ENCODE data around the gene SARDH.

Gene SARDH, protein sequence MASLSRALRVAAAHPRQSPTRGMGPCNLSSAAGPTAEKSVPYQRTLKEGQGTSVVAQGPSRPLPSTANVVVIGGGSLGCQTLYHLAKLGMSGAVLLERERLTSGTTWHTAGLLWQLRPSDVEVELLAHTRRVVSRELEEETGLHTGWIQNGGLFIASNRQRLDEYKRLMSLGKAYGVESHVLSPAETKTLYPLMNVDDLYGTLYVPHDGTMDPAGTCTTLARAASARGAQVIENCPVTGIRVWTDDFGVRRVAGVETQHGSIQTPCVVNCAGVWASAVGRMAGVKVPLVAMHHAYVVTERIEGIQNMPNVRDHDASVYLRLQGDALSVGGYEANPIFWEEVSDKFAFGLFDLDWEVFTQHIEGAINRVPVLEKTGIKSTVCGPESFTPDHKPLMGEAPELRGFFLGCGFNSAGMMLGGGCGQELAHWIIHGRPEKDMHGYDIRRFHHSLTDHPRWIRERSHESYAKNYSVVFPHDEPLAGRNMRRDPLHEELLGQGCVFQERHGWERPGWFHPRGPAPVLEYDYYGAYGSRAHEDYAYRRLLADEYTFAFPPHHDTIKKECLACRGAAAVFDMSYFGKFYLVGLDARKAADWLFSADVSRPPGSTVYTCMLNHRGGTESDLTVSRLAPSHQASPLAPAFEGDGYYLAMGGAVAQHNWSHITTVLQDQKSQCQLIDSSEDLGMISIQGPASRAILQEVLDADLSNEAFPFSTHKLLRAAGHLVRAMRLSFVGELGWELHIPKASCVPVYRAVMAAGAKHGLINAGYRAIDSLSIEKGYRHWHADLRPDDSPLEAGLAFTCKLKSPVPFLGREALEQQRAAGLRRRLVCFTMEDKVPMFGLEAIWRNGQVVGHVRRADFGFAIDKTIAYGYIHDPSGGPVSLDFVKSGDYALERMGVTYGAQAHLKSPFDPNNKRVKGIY

GRCh38 chr9:133737774-133738639 lies at the start of gene SARDH:
SARDH (minus strand) TSS chr9:133738352; CDS start chr9:133734173, 4,179 bp downstream.
- DNase-seq (ENCODE audit: low read depth): peak; percentile 74

DNA sequence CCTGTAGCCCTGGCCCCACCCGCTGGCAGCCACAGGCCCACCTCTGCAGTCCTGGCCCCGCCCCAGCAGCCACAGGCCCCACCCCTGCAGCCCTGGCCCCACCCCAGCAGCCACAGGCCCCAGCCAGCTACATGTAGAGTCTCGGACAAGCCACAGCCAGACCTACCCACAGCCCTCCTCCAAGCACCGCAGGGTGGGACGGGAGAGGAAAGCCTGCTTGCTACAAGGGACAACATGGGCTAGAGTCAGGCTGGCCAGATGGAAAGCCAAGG lies 49.5 kb upstream of the SARDH start:
- DNase-seq (ENCODE audit: low read depth): peak; percentile 38

- no peak for DNase-seq (ENCODE audit: low read depth)
Measured at GRCh38 chr9:133786907-133787753, 49.0 kb upstream of the SARDH start.

GRCh38 chr9:133786371-133786753 lies 48.2 kb upstream of the SARDH start:
- no peak for DNase-seq (ENCODE audit: low read depth)

- DNase-seq (ENCODE audit: low read depth): no peak
Measured at GRCh38 chr9:133785753-133786370, 47.7 kb upstream of the SARDH start.

- DNase-seq (ENCODE audit: low read depth): no peak
Measured at GRCh38 chr9:133784731-133785561, 46.8 kb upstream of the SARDH start.

- no peak for DNase-seq (ENCODE audit: low read depth)
Measured at GRCh38 chr9:133783331-133783731, 45.2 kb upstream of the SARDH start.

- DNase-seq (ENCODE audit: low read depth): peak; percentile 39
Measured at GRCh38 chr9:133782157-133783130, 44.3 kb upstream of the SARDH start.

- DNase-seq (ENCODE audit: low read depth): no peak
Measured at GRCh38 chr9:133781828-133782135, 43.6 kb upstream of the SARDH start.

DNA sequence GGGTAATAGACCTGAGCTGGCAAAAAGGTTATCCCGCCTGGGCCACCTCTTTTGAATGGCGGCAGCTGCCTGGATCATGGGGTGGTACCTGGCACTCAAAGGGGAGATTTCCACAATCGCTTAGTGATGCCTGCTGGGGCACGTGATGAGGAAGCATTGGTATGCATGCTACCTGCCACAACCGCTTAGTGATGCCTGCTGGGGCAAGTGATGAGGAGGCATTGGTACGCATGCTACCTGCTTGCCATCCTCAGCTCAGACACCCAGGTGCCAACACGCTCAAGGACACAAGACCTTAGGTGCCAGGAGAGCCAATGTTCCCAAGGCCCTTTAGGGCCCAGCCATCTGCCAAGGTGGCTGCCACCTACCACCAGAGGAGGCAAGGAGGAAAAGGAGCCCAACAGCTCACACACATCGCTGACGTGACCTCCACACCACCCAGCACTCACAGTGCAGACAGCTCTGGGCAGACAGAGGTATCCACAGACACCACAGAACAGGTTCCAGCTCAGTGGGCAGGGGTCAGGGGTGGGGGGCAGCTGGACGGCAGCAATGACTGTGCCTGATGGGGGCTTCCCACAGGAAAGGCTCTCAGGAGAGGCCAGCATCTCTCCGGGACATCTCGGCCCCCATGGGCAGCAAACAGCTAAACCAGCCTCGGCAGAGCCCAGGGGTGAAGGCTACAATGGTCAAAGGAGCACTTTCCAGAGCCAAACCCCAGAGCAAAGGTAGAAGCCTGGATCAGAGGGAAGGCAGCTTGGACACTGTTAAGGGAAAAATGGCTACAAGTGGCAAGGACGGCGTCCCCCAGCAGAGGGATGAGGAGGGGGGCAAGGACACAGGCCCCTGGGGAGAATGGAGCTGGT lies 43.0 kb upstream of the SARDH start:
- DNase-seq (ENCODE audit: low read depth): no peak

DNA sequence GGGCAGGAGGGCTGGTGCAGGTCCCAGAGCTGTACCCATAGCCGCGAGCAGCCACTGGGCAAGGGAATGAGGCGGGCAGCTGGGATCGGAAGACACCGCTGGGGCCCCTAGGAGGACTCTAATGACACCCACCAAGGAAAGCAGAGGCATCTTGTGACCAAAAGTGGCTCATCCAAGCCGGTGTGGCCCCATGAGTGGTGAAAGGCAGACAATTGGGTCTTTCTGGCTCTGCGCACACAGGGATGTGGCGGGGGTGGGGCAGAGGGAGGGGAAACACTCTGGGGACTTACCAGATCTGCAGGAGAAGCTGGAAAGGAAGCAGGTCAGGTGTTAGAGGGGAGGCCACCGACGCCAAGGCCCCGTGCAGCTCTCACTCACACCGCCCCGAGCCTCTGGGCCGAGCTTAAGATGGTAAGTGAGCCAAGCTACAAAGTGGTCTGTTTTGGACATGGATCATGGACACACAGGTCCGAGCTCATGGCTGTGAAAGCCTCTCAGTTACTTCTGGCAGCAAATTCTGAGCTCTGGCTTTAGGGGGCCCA lies 42.3 kb upstream of the SARDH start:
- no peak for DNase-seq (ENCODE audit: low read depth)

DNA sequence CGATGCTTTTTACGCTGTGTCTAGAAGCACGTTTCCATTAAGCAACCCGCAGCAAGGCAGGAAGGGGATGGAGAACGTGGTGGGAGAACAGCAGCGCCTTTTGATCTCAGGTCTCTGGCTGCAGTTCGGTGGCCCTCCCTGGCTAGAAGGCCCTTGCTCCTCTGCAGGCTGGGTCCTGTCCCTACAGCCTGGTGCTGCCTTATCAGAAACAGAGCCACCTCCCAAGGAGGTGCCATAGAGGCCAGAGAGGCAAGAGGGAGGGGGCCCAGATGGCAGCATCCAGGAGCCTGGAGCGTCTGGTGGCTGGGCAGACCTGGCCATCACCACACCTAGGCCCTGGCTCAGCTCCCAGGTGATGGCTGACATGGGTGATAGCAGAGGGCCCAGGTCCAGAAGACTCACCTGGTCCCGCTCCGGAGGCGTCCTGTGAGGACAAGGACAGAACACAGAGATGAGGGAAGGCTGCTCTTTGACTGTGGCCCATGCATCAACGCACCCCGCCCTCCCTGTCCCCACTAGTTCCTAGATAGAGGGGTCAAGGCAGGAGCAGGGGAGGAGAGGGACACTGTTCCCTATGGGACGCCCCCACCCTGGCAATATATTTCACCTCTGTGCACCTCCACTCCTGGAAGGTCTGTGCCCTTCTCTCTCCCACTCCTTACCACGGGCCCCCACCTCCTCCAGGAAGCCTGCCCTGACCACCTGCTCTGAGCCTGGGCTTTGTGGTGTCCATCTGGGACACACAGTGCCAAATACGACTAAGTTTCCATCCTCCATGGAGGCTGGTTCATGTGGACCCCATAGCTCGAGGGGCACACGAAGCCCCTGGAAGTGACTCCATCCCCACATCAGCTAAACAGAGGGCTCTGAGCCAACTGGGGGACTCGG lies 41.6 kb upstream of the SARDH start:
- DNase-seq (ENCODE audit: low read depth): no peak

- no peak for DNase-seq (ENCODE audit: low read depth)
Measured at GRCh38 chr9:133779081-133779480, 40.9 kb upstream of the SARDH start.

DNA sequence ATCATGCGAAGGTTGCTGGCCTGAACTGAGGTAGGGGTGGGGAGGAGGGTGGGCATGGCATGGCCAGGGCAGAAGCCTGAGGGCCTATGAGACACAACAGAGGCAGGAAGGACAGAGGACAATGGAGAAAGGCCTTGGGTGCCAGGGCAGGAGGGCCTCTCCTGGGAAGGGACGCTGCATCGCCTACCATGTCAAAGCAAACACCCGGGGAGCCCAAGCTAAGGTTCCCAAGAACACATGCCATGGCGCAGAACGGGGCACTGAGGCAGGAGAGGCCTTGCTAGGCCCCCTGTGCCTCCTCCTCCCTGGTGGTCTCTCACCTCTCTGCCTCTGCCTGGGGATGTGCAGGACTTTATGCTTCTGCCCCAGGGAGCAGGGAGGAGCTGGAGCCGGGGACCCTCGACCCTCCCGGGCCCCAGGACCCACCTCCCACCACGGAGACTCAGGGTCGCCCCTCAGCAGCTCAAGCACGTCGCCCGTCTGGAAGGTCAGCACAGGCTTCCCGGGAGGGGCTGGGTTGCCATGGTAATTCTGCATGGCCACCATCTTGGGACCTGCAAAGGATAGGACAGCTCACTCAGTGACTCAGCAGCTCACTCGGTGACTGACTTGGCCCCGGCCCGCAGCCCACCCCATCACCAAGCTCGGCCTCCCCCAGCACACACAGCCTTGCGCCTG lies 40.3 kb upstream of the SARDH start:
- DNase-seq (ENCODE audit: low read depth): no peak

DNA sequence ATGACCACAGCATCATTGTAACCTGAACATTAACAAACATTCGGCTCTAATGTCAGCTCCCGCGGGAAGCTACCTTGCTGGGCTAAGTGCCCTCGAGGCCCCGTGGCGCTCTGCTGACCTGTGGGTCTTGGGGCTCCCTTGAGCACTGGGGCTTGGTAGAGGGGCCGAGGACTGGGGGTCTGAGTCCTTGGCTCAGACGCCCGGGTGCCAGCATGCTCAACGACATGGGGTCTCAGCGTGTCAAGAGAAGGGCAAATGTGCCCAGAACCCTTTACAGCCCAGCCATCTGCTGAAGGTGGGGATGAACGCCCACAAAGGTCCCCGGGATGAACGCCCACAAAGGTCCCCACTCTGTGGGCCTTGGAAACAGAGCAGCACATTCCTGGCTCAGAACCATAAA lies 39.7 kb upstream of the SARDH start:
- no peak for DNase-seq (ENCODE audit: low read depth)

All from CMK (cell line).